ENCODE data around the gene PXK. TPM values are rescaled to one million over a fixed set of nuclear protein-coding genes. Genes with fewer than 3 reads are reported as not detected.

The PXK gene
- polyA plus RNA-seq, 1 donor (not counting 4 experiments of a cell fraction or from before 2014, with no cell fraction given): 12.2 TPM

- Histone ChIP-seq H3K27ac (ENCODE audit: control insufficient read depth, insufficient read depth, low read length) (no peak overlapping the region), H3K4me2 (ENCODE audit: control insufficient read depth, extremely low read depth, insufficient read depth, low read depth, low read length) (no peak overlapping the region), H3K9ac (ENCODE audit: control insufficient read depth, extremely low read depth, insufficient read depth, low read length) (no peak overlapping the region), H3K9me3 (ENCODE audit: control insufficient read depth, low read depth, low read length) (no peaks in the 10 kb centered on the region), H3K4me3 (ENCODE audit: control insufficient read depth in 2 of 3, extremely low read depth in 1 of 3, insufficient read depth in 2 of 3, low read depth in 1 of 3, low read length in 3 of 3) (no peak overlapping the region), H3K36me3 (ENCODE audit: control insufficient read depth in 2 of 2, extremely low read depth in 1 of 2, insufficient read depth in 2 of 2, low read length in 2 of 2) (no peaks in the 10 kb centered on the region), H3K27me3 (ENCODE audit: control insufficient read depth, extremely low read depth, insufficient read depth, low read length) (no peaks in the 10 kb centered on the region), H3K79me2 (ENCODE audit: control insufficient read depth, insufficient read depth, low read length) (no peaks in the 10 kb centered on the region), H3K4me1 (ENCODE audit: control insufficient read depth, extremely low read depth, insufficient read depth, low read length) (peaks cover 5% of the 10 kb centered on the region), H3K9me1 (ENCODE audit: control insufficient read depth, extremely low read depth, insufficient read depth, low read length) (no peaks in the 10 kb centered on the region), H2AFZ (ENCODE audit: control insufficient read depth, low read length) (no peak overlapping the region), H4K20me1 (ENCODE audit: control insufficient read depth, extremely low read depth, insufficient read depth, low read length) (no peaks in the 10 kb centered on the region)
- DNase-seq (ENCODE audit: low read depth, low spot score) (no peak), FAIRE-seq (no peak)
- TF ChIP-seq EZH2 (IDR thresholded peaks at IDR 0.05; ENCODE audit: low read length) (no peak), CTCF (optimal IDR thresholded peaks at IDR 0.05 in 1 of 3, IDR thresholded peaks at IDR 0.05 in 1 of 3, conservative IDR thresholded peaks at IDR 0.05 in 1 of 3; ENCODE audit: extremely low read depth in 1 of 3, insufficient read depth in 2 of 3, low read length in 3 of 3) (no peak)
- dilution Hi-C loops (cut with MboI; ENCODE audit: extremely low pct_ligation_motif_present, low sequenced_read_pairs): no loop called here
Observed at GRCh38 chr3:58464866-58465265, 132.2 kb downstream of the PXK start.

GRCh38 chr3:58466899-58467563 is 134.3 kb downstream of the PXK start:
- Histone ChIP-seq H3K9me1 (ENCODE audit: control insufficient read depth, extremely low read depth, insufficient read depth, low read length) (no peaks in the 10 kb centered on the region), H4K20me1 (ENCODE audit: control insufficient read depth, extremely low read depth, insufficient read depth, low read length) (no peaks in the 10 kb centered on the region), H3K79me2 (ENCODE audit: control insufficient read depth, insufficient read depth, low read length) (no peaks in the 10 kb centered on the region), H3K4me2 (ENCODE audit: control insufficient read depth, extremely low read depth, insufficient read depth, low read depth, low read length) (no peak overlapping the region), H3K27me3 (ENCODE audit: control insufficient read depth, extremely low read depth, insufficient read depth, low read length) (no peaks in the 10 kb centered on the region), H3K36me3 (ENCODE audit: control insufficient read depth in 2 of 2, extremely low read depth in 1 of 2, insufficient read depth in 2 of 2, low read length in 2 of 2) (no peaks in the 10 kb centered on the region), H3K4me1 (ENCODE audit: control insufficient read depth, extremely low read depth, insufficient read depth, low read length) (peaks cover 22% of the 10 kb centered on the region), H3K4me3 (ENCODE audit: control insufficient read depth in 2 of 3, extremely low read depth in 1 of 3, insufficient read depth in 2 of 3, low read depth in 1 of 3, low read length in 3 of 3) (no peak overlapping the region), H2AFZ (ENCODE audit: control insufficient read depth, low read length) (no peak overlapping the region), H3K27ac (ENCODE audit: control insufficient read depth, insufficient read depth, low read length) (no peak overlapping the region), H3K9ac (ENCODE audit: control insufficient read depth, extremely low read depth, insufficient read depth, low read length) (no peak overlapping the region), H3K9me3 (ENCODE audit: control insufficient read depth, low read depth, low read length) (no peaks in the 10 kb centered on the region)
- no peak for TF ChIP-seq CTCF (optimal IDR thresholded peaks at IDR 0.05 in 1 of 3, IDR thresholded peaks at IDR 0.05 in 1 of 3, conservative IDR thresholded peaks at IDR 0.05 in 1 of 3; ENCODE audit: extremely low read depth in 1 of 3, insufficient read depth in 2 of 3, low read length in 3 of 3)
- no peak for TF ChIP-seq EZH2 (IDR thresholded peaks at IDR 0.05; ENCODE audit: low read length)
- dilution Hi-C loops (cut with MboI; ENCODE audit: extremely low pct_ligation_motif_present, low sequenced_read_pairs): no loop called here
- DNase-seq (ENCODE audit: low read depth, low spot score) (no peak), FAIRE-seq (no peak)

All from keratinocyte (primary cell).